HG02678 (cell line): ENCODE data around the gene SLC35E1.

Experiments
- ATAC-seq: cut with Tn5 transposase; IDR thresholded peaks from one replicate; pipeline ENCODE4 v1.9.1; 2021; ENCODE audit warnings: mild to moderate bottlenecking, moderate library complexity; ENCODE audit not compliant: unreplicated experiment

Gene SLC35E1

GRCh38 chr19:16599655-16600346 lies 27.6 kb upstream of the SLC35E1 start:
- ATAC-seq: no peak

GRCh38 chr19:16598848-16599247 lies 26.6 kb upstream of the SLC35E1 start:
- no peak for ATAC-seq

DNA sequence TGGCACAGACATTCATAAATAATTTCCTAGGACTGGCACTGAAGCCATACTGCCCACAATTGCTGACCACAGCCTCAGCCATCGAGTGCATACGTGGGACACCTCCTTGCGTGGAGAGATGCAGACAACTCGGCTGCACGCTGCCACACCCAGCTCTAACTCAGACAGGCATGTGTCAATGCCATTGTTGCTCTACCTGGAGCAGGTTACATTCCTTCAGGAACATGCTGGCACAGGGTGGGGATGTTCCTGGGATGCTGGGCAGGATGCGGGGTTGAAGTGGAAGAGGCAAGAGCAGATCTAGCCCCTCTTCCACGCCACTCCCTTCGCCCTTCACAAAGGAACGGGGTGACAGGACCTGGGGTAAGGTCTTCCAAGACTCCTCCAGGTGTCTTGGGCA lies 24.2 kb upstream of the SLC35E1 start:
- no peak for ATAC-seq

DNA sequence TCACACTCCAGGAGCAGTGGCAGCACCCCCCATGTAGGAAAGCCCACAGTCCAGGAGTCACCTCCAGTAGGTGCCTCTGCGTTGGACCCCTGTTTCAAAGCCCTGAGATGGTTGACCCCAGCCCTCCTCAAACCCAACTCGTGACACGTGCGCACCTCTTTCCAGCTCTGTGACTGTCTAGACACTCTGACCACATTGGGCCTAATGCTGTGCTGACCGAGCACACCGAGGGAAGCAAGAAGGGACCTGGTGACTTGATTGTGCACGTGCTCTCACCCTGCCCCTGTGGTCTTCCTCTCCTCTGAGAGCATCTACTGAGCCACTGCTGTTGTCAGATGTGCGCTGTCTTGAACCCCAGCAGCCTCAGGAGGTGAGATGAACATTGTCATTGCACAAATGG lies 22.9 kb upstream of the SLC35E1 start:
- no peak for ATAC-seq

GRCh38 chr19:16594681-16595091 lies 22.5 kb upstream of the SLC35E1 start:
- ATAC-seq: peak; percentile 13

- peak; percentile 47 for ATAC-seq
Observed at GRCh38 chr19:16594131-16594586, 21.9 kb upstream of the SLC35E1 start.

- ATAC-seq: no peak
Observed at GRCh38 chr19:16593181-16593580, 21.0 kb upstream of the SLC35E1 start.

DNA sequence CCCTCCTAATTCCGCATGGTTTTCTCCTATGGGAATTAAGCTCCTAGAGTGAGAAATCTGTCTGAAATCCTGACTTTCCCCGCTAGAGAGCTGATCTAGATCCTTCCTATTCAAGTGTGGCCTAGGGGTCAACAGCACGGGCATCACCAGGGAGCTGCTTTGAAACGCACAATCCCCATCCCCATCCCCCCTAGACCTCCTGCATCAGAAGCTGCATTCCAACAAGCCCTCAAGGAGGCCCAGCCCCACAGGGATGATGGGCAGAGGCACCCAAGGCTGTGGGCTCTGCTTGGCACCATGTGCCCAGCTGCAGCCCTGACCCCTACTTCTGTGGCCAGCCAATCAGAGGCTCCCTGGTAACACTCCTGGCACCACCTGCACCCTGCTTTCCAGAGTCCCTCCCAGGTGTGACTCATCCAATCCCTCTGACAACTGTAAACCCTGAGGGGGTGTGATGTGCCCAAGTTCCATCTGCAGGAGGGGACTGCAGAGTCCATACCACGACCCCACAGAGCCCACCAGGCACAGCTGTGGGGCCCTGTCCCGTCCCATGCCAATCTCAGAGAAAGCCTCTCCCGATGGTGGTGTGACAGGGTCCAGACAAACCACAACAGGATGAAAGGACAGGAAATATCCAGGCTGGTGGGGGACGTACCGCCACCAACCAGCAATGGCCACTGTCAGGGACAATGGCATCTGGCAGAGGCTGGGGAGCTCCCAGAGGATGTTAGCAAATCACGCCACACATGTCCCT lies 19.8 kb upstream of the SLC35E1 start:
- no peak for ATAC-seq

DNA sequence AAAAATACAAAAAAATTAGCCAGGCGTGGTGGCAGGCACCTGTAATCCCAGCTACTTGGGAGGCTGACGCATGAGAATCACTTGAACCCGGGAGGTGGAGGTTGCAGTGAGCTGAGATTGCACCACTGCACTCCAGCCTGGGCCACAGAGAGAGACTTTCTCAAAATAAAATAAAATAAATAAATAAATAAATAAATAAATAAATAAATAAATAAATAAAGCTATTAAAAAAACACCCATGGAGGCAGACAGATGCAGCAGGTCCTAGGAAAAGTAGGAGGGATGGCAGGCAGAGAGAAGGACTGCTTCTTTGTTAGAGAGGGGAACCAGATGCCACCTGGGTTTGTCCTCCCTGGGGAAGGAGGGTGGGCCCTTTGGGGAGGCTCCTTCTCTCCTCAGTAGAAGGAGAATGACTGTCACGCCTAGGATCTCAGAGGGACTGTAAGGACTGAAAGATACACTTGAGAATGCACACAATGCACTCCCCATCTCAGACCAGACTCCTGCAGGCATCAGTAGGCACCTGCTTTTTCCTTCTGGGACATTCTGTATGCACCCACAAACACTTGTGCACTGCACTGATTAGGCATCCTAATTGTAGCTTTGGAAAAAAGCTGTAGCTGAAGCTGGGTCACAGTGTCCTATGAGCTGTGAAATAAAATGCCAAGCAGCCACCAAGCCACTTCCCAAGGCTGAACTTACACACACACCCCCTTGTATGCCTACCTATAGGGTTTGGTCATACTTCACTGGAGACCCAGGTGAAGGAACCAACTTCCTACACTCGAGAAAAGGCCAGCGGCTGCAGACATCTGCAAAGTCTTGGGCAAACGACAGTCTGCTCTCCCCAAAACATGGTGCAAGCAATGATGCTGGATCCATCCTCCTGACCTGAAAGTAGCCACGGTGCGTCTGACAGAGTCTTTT lies 18.9 kb upstream of the SLC35E1 start:
- no peak for ATAC-seq

- ATAC-seq: no peak
Observed at GRCh38 chr19:16589917-16590316, 17.7 kb upstream of the SLC35E1 start.

DNA sequence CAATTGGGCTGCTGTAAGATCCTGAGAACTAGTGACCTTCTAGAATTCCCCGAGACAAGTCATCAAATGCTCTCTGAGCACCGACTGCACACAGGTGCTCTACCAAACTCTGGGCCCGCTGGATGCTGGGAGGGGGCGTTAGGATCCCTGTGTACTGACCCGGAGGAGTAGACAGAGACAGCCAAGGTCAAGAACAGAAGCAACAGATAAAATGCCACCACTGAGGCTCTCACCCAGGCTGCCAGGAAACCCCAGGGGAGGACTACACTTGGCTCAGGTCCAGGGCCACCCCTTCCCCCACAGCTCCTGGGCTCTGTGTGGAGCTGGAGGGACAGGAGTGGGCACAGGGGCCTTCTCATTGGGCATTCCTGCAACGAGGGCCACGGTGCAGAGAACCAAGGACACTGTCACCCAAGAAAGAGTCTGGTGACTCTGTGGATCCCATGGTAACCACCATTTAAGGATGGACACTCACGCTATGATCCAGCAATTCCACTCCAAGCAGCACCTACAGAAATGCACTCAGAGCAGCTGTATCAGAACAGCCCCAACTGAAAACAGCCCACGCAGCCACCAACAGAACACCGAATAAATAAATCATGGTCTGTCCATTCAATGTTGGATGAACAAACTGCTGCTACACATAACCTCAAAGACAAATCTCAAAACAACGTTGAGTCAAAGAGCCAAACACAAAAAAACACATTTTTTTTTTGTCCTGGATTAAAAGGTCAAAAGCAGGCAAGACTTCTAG lies 16.8 kb upstream of the SLC35E1 start:
- ATAC-seq: no peak

DNA sequence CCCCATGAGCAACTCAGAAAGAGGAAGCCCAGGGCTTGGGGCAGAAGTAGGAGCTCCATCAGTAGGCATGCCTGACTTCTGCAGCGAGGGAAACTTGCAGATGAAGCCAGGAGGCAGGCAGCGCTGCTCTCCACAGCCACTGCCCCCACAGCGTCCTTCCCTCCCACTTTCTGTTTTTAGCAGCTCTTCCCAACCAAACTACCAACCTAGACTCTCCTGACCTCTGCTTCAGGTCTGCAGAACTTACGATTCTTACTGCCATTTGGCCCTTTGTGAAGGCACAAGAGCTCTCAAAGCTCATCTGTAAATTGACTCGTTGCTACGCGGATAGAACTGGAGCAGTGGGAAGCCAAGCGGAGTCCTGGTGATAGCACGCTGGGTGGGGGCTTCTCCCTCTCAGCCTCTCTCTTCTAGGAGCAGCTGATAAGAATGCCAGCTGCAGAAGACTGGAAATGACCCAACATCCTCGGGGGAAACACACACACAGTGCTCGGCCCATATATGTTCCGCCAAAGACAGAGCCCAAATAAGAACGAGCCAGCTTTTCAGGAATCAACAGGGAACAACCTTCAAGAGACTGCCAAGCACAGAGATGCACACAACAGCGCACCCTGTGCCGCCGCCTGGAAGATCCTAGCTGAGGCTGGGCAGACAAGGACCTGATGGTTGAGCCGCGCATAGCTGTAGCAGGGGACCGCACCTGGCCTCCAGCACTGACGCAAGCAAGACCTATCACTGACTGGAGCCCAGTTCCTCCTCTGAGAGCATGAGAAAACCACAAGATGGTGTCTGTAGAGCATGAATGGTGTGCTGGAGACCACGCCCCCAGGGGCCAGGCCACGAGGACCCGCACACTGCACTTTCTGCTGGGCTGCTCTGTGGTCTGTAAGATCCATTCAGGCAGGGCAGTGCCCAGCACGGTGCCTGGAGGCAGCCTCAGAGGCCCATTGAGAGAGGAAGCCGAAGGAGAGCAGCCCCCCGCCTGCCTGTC lies 15.9 kb upstream of the SLC35E1 start:
- peak; percentile 46 for ATAC-seq

DNA sequence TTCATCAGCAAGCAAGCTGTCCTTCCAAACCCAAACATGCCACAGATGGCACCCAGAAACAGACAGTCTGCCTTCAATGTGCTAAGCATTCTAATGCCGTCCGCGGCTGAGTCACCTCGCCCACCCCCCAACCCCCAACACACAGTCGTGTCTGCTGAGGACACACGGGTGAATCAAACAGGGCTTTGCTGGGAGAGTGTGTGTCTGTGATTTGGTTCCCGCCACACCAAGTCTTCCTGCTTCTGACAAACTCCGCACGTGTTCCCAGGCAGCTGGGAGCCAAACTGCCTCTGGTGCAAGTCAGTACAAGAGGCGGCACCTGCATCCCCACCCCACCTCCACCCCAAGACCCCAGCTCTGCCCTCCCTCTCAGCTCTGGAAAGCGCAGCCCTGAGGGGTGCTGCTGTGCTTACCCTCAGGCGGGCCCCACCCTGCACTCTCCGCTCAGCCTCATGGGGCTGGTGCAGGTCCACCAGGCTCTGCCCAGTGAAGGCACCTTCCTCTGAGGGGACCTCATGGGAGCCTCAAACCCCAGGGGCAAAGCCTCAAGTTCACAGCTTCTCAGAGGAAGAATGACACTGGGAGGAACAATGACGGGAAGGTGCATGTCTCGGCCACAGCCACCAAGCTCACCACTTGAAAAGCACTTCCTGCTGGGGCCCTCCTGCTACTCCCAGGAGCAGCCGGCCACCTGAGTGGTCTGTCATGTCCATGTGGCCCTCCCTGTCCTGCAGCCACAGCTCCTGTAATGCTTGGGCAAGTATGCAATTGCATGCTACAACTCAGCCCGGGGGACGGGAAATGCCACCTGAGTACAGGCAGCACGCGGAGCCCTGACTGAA lies 15.0 kb upstream of the SLC35E1 start:
- ATAC-seq: no peak

GRCh38 chr19:16586477-16586871 lies 14.3 kb upstream of the SLC35E1 start:
- no peak for ATAC-seq

DNA sequence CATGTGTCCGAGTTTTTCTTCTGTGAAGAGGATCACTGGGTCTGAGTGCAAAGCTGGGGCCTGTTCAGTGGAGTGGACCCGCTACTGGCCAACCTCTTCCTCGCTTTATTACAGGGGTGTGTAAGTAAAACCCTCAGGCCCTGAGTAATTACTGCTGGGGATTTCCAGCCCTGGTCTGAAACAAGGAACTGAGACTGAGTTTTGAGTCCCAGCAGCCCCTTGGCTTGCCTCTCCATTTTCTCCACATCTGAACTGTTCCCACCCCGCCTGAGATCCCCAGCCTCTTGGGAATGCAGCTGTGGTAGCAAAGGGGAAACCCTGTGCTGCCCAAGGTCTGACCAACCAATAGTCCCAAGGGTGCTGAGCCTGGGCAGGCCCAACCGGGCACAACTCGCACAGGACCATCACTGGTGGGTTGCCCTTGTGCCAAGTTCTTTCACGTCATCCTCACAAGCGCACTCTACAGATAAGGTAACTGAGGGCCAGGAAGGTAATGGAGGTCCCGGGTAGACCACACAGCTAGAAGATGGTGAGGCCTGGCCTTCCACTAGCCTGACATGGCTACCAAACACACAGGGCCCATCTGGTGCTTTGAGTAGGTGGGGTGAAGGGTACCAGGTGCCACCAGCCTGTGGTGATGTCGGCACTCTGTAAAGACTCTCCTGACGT lies 13.7 kb upstream of the SLC35E1 start:
- ATAC-seq: peak; percentile 38

DNA sequence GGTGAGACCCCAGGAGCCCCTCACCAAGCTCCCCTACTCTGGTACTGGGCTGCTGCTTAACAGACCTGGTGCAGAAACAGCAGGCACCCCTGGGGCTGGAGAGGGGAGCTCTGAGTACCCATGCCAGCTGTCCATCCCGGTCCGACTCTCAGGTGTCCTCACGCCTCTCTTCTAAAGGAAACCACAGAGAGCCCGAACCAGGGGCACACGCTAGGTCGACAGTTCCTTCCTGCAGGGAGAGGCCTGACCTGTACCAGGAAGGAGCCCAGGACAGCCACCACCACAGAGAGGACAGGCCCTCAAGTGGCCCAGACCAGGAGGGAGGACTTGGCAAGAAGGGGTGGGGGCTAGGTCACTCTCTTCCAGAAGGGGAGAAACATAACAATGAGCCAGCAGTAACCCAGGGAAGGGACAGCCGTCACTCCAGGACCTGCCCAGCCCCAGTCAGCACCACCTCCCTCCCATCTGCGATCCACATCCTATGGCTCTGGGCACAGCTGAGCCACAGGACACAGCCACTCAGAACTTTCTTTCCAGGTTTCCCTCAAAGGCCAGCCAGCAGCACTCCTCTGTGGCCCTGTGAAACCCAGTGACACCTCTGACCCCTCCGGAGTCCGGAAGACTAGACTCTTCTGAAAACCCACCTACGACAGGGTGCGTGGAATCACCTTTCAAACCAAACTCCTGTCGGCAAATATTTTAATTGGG lies 13.0 kb upstream of the SLC35E1 start:
- ATAC-seq: no peak
